ENCODE data around the gene SETDB1.
"Not testable (repeated sequence)": the region's sequence is repeated elsewhere in the genome, so short reads cannot be mapped to it uniquely, and the experiment has no call there.

The SETDB1 gene

DNA sequence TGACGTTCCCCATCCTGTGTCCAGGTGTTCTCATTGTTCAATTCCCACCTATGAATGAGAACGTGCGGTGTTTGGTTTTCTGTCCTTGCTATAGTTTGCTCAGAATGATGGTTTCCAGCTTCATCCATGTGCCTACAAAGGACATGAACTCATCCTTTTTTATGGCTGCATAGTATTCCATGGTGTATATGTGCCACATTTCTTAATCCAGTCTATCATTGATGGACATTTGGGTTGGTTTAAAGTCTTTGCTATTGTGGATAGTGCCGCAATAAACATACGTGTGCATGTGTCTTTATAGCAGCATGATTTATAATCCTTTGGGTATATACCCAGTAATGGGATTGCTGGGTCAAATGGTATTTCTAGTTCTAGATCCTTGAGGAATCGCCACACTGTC lies 2.6 kb downstream of the SETDB1 start:
- CTCF ChIA-PET: not testable (repeated sequence)

DNA sequence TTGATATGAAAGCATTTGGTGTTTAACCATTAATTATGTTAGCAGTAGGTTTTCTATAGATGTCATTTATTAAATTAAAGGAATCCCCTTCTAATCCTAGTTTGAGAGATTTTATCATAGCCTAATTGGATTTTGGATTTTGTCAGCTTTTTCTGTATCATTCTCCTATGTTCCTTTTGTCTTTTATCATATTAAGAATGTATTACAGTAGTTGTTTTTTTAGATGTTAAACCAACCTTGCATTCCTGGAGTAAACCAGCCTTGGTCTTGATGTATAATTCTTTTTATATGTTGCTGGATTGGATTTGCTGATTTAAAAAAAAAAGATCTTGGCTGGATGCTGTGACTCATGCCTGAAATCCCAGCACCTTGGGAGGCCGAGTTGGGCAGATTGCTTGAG lies 5.6 kb downstream of the SETDB1 start:
- no peak overlapping the region for H3K27ac ChIP-seq (ENCODE audit: extremely low read depth, low read depth, low read length)
- H3K4me3 ChIP-seq (ENCODE audit: low read depth, low read length): no peak overlapping the region
- CTCF ChIA-PET: interaction anchor here (1.0 kb wide), 2 partner anchors 9 to 64 kb away, joined by 3 to 5 read pairs; no protein-coding TSS in a partner anchor
- H3K36me3 ChIP-seq (ENCODE audit: control insufficient read depth in 2 of 2, insufficient read depth in 1 of 2, low read length in 2 of 2): peaks cover 53 to 81% of the 10 kb centered on the region in 2 experiments
- no peaks in the 10 kb centered on the region for H3K4me1 ChIP-seq (ENCODE audit: control insufficient read depth, insufficient read depth, low read length)
- no peaks in the 10 kb centered on the region for H3K9me3 ChIP-seq (ENCODE audit: control insufficient read depth, insufficient read depth, low read depth, low read length)
- TF ChIP-seq, protein P1, sequence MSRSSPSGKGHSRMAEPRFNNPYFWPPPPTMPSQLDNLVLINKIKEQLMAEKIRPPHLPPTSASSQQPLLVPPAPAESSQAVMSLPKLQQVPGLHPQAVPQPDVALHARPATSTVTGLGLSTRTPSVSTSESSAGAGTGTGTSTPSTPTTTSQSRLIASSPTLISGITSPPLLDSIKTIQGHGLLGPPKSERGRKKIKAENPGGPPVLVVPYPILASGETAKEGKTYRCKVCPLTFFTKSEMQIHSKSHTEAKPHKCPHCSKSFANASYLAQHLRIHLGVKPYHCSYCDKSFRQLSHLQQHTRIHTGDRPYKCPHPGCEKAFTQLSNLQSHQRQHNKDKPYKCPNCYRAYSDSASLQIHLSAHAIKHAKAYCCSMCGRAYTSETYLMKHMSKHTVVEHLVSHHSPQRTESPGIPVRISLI (tag by site-specific recombination; IDR thresholded peaks at IDR 0.05): 0 out of 2 replicates have a peak, but pooled peaks have one; percentile 42
- TF ChIP-seq MZF1 (tag by site-specific recombination; IDR thresholded peaks at IDR 0.05; ENCODE audit: borderline replicate concordance) (no peak), SP7 (tag by site-specific recombination; IDR thresholded peaks at IDR 0.05) (no peak), SETDB1 (IDR thresholded peaks at IDR 0.05; ENCODE audit: insufficient read length, low read length) (peak; percentile 26)
- TF ChIP-seq, protein P2, sequence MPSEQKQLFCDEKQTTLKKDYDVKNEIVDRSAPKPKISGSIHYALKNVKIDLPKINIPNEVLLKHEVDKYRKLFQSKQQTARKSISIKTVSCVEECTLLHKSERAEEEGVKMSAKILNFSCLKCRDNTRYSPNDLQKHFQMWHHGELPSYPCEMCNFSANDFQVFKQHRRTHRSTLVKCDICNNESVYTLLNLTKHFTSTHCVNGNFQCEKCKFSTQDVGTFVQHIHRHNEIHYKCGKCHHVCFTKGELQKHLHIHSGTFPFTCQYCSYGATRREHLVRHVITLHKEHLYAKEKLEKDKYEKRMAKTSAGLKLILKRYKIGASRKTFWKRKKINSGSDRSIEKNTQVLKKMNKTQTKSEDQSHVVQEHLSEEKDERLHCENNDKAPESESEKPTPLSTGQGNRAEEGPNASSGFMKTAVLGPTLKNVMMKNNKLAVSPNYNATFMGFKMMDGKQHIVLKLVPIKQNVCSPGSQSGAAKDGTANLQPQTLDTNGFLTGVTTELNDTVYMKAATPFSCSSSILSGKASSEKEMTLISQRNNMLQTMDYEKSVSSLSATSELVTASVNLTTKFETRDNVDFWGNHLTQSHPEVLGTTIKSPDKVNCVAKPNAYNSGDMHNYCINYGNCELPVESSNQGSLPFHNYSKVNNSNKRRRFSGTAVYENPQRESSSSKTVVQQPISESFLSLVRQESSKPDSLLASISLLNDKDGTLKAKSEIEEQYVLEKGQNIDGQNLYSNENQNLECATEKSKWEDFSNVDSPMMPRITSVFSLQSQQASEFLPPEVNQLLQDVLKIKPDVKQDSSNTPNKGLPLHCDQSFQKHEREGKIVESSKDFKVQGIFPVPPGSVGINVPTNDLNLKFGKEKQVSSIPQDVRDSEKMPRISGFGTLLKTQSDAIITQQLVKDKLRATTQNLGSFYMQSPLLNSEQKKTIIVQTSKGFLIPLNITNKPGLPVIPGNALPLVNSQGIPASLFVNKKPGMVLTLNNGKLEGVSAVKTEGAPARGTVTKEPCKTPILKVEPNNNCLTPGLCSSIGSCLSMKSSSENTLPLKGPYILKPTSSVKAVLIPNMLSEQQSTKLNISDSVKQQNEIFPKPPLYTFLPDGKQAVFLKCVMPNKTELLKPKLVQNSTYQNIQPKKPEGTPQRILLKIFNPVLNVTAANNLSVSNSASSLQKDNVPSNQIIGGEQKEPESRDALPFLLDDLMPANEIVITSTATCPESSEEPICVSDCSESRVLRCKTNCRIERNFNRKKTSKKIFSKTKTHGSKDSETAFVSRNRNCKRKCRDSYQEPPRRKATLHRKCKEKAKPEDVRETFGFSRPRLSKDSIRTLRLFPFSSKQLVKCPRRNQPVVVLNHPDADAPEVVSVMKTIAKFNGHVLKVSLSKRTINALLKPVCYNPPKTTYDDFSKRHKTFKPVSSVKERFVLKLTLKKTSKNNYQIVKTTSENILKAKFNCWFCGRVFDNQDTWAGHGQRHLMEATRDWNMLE (tag by site-specific recombination; conservative IDR thresholded peaks at IDR 0.05; ENCODE audit: low read depth): no peak
- POLR2A ChIA-PET: no interaction called here

More for the DNA sequence above, 2.6 kb downstream of the SETDB1 start:
- H3K4me3 ChIP-seq (ENCODE audit: low read depth, low read length); H3K4me1 ChIP-seq (ENCODE audit: control insufficient read depth, insufficient read depth, low read length); H3K9me3 ChIP-seq (ENCODE audit: control insufficient read depth, insufficient read depth, low read depth, low read length); POLR2A ChIA-PET; H3K27ac ChIP-seq (ENCODE audit: extremely low read depth, low read depth, low read length): not testable (repeated sequence)
- TF ChIP-seq ZNF202 (tag by site-specific recombination; IDR thresholded peaks at IDR 0.05; ENCODE audit: borderline replicate concordance): 0 out of 2 replicates have a peak, but pooled peaks have one; percentile 22
- TF ChIP-seq ZNF146 (tag by site-specific recombination; IDR thresholded peaks at IDR 0.05): peak; percentile 99
- TF ChIP-seq, protein P3, sequence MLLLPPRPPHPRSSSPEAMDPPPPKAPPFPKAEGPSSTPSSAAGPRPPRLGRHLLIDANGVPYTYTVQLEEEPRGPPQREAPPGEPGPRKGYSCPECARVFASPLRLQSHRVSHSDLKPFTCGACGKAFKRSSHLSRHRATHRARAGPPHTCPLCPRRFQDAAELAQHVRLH (tag by site-specific recombination; IDR thresholded peaks at IDR 0.05): peak; percentile 67; the same call in 1 of the 2 replicates
- H3K36me3 ChIP-seq (ENCODE audit: control insufficient read depth in 2 of 2, insufficient read depth in 1 of 2, low read length in 2 of 2): peaks cover 39 to 57% of the 10 kb centered on the region in 2 experiments

DNA sequence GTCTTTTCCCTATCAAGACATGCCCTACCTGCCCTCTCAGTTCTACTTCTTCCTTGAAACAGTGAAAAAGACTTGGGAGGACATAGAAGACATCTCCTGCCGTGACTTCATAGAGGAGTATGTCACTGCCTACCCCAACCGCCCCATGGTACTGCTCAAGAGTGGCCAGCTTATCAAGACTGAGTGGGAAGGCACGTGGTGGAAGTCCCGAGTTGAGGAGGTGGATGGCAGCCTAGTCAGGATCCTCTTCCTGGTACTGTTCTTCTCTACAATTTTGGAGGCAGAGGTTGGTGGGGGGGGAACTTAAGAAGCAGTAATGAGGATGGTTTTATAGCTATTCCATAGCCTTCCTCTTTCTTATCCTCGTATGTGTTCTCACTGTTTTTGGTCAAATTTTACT lies 18.7 kb downstream of the SETDB1 start:
- Histone ChIP-seq H3K27ac (ENCODE audit: extremely low read depth, low read depth, low read length) (no peak overlapping the region), H3K4me1 (ENCODE audit: control insufficient read depth, insufficient read depth, low read length) (no peaks in the 10 kb centered on the region), H3K4me3 (ENCODE audit: low read depth, low read length) (no peak overlapping the region), H3K9me3 (ENCODE audit: control insufficient read depth, insufficient read depth, low read depth, low read length) (no peaks in the 10 kb centered on the region), H3K36me3 (ENCODE audit: control insufficient read depth in 2 of 2, insufficient read depth in 1 of 2, low read length in 2 of 2) (peaks cover 84 to 95% of the 10 kb centered on the region in 2 experiments)
- ChIA-PET POLR2A (no interaction called here), CTCF (interaction anchor here (0.6 kb wide), 1 partner anchor 476 kb away, joined by 3 read pairs; no protein-coding TSS in a partner anchor)
- TF ChIP-seq OSR2 (tag by site-specific recombination; IDR thresholded peaks at IDR 0.05) (no peak), ZNF830 (tag by site-specific recombination; IDR thresholded peaks at IDR 0.05; ENCODE audit: low read depth) (no peak), ZNF768 (tag by site-specific recombination; IDR thresholded peaks at IDR 0.05) (no peak)
- TF ChIP-seq, protein P4, sequence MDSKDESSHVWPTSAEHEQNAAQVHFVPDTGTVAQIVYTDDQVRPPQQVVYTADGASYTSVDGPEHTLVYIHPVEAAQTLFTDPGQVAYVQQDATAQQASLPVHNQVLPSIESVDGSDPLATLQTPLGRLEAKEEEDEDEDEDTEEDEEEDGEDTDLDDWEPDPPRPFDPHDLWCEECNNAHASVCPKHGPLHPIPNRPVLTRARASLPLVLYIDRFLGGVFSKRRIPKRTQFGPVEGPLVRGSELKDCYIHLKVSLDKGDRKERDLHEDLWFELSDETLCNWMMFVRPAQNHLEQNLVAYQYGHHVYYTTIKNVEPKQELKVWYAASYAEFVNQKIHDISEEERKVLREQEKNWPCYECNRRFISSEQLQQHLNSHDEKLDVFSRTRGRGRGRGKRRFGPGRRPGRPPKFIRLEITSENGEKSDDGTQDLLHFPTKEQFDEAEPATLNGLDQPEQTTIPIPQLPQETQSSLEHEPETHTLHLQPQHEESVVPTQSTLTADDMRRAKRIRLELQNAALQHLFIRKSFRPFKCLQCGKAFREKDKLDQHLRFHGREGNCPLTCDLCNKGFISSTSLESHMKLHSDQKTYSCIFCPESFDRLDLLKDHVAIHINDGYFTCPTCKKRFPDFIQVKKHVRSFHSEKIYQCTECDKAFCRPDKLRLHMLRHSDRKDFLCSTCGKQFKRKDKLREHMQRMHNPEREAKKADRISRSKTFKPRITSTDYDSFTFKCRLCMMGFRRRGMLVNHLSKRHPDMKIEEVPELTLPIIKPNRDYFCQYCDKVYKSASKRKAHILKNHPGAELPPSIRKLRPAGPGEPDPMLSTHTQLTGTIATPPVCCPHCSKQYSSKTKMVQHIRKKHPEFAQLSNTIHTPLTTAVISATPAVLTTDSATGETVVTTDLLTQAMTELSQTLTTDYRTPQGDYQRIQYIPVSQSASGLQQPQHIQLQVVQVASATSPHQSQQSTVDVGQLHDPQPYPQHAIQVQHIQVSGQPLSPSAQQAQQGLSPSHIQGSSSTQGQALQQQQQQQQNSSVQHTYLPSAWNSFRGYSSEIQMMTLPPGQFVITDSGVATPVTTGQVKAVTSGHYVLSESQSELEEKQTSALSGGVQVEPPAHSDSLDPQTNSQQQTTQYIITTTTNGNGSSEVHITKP (tag by site-specific recombination; IDR thresholded peaks at IDR 0.05): no peak
- TF ChIP-seq, protein P5, sequence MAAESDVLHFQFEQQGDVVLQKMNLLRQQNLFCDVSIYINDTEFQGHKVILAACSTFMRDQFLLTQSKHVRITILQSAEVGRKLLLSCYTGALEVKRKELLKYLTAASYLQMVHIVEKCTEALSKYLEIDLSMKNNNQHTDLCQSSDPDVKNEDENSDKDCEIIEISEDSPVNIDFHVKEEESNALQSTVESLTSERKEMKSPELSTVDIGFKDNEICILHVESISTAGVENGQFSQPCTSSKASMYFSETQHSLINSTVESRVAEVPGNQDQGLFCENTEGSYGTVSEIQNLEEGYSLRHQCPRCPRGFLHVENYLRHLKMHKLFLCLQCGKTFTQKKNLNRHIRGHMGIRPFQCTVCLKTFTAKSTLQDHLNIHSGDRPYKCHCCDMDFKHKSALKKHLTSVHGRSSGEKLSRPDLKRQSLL (tag by site-specific recombination; IDR thresholded peaks at IDR 0.05): no peak
- TF ChIP-seq, protein P6, sequence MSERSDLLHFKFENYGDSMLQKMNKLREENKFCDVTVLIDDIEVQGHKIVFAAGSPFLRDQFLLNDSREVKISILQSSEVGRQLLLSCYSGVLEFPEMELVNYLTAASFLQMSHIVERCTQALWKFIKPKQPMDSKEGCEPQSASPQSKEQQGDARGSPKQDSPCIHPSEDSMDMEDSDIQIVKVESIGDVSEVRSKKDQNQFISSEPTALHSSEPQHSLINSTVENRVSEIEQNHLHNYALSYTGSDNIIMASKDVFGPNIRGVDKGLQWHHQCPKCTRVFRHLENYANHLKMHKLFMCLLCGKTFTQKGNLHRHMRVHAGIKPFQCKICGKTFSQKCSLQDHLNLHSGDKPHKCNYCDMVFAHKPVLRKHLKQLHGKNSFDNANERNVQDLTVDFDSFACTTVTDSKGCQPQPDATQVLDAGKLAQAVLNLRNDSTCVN (tag by site-specific recombination; optimal IDR thresholded peaks at IDR 0.05): no peak
- TF ChIP-seq, protein P7, sequence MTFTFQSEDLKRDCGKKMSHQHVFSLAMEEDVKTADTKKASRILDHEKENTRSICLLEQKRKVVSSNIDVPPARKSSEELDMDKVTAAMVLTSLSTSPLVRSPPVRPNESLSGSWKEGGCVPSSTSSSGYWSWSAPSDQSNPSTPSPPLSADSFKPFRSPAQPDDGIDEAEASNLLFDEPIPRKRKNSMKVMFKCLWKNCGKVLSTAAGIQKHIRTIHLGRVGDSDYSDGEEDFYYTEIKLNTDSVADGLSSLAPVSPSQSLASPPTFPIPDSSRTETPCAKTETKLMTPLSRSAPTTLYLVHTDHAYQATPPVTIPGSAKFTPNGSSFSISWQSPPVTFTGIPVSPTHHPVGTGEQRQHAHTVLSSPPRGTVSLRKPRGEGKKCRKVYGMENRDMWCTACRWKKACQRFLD (tag by site-specific recombination; IDR thresholded peaks at IDR 0.05): no peak

All from HEK293 (cell line).